Dermis microvascular lymphatic vessel endothelial cell (primary cell): ENCODE data around the gene RPS19BP1. TPM values are rescaled to one million over a fixed set of nuclear protein-coding genes. Genes with fewer than 3 reads are reported as not detected.

ENCODE experiments used
- DNase-seq, 2 donors: peaks; one replicate each; pipeline versions ENCODE4 v3.0.0 to v3.0.0-alpha.2; 2010; ENCODE audit warnings: low read depth in 2 of 2
- total RNA-seq: library from RNA; depleted of rRNA; stranded (reverse); fragments of >200 nt; gene quantifications from 2 replicates; pipeline ENCODE4 v1.2.1, GENCODE V29; 2014

RPS19BP1 gene
- total RNA-seq, 1 donor from 2014 or later = 41.6 TPM

DNA sequence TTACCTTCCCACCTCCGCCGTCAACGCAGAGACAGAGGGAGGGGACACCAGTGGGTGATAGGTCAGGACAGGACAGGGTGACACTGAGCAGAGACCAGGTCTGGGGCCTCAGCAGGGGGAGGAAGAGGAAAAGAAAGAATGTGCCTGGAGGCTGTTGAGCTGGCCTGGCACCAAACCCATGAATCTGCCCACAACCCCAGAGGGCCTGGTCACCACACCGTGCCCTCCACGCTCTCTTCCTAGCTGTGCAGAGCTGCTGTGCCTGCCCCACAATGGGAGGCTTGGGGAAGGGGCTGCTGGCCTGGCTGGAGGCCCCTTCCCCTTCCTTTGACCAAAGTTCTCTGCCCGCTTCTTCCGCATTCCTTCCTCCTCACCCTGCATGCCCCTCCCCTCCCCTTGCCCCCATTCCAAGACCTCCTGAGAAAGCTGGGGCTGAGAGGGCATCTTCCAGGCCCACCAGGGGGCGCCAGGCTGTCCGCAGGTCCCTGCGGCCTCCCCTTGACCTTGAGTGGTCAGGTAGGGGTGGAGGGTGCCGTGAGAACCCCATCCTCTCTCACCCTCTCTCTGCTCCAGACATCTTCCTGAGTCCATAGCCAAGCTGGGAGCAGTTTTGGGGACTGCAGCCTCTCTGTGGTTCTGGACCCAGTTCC is 27.0 kb upstream of the RPS19BP1 start:
- no peak for DNase-seq

DNA sequence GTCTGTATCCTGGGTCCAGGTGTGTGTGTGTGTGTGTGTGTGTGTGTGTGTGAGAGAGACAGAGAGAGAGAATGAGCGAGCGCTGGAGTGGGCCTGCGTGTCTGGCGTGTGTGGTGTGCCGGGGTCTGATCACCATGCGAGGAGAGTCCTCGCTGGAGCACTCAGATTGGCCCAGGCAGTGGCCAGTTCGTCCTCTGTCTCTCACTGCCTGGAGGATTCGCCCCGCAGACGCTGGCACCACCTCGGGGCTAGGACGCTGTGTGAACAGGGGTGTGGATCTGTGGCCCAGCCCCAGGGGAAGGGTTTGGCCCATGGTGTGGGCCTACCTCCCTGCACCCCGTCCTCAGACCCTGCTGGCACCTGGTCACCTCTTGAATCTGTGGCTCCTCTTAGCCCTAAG is 26.4 kb upstream of the RPS19BP1 start:
- DNase-seq = no peak

DNA sequence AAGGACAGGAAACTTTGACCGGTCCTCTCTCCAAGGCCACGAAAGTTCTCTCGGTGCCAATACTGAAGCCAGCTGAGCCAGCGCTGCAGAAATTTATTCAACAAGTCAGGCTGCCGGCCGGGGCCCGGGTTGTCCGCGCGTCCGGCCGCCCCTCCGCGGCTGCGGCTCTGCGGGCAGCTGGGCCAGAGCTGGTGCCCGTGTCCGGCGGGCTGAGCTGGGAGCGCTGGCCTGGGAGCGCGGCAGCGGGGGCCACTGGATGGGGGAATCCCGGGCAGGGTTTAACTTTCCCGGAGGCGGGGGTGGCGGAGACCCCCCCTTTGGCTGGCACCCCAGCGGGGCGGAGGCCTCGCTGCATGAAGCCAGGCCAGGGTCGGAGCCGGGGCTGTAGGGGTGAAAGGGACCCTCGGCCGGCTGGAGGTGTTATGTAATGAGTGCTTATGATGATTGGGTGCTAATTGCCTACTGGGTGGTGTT is 25.7 kb upstream of the RPS19BP1 start:
- no peak for DNase-seq

DNA sequence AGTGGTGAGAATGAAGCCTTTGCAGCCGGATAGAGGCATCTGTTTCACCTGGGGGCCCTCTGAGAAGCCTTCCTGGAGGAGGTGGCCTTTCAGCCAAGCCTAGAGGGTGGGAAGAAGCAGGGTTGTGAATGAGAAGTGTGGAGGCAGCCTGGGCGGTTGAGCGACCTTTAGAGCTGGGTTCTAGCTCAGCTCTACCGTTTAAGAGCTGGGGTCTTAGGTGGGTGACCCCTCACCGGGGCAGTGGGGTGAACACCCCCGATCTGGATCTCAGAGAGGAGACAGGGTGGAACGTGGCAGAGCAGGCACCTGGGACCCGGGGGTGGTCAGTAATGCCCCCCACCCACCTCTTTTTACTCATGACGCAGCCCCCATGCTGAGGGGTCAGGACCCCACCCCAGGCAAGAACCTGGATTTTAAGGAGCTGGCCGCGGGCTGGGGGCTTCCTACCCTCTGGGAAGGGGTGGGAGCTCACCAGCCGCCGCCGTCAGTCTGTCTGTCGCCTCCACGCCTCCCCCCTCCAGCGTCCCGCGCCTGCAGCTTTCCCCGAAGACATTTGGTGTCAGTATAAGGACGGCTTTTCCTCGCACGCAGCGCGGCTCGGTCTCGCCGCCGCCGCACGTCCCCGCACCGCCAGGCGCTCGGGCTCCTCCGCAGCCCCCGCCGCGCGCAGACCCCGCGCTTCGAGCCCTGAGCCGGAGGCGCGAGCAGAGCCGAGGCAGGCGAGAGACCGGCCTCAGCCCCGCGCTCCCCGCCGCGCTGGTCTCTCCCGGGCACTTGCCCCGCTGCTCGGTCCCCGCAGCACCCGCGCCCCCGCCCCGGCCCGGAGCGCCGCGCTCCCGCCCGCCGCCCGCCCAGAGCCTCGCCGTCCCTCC is 24.7 kb upstream of the RPS19BP1 start:
- no peak for DNase-seq

DNA sequence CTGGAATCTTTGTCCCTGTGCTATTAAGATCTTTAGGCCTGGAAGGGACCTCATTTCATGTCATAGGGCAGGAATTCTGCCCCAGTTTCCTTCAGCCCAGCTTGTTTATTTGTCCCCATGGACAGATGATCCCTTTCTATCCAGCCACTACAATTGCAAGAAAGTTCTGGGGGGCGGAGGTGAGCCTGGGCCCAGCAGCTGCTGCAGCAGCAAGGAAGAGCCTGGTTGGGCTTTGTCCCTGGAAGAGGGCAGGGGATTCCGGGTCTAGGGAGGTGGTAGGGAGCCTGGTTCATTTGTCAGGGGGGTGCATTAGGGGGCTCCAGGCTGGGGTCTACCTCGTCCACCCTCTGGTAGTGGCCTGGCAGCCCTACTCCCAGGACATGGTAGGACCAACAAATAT is 21.6 kb upstream of the RPS19BP1 start:
- DNase-seq = no peak

DNA sequence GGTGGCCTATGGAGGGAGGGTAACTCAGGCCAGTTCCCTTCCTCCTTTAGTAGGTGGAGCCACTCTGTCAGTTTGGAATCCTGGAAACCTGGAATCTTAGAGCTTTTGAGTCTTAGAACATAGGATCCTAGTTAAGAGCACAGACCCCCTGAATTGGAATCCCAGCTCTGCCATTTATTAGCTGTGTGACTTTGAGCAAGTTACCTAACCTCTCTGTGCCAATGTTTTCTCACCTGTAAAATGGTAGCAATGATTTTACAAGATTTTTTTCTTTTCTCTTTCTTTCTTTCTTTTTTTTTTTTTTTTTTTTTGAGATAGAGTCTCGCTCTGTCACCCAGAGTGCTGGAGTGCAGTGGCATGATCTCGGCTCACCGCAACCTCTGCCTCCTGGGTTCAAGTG is 20.9 kb upstream of the RPS19BP1 start:
- no peak for DNase-seq

DNA sequence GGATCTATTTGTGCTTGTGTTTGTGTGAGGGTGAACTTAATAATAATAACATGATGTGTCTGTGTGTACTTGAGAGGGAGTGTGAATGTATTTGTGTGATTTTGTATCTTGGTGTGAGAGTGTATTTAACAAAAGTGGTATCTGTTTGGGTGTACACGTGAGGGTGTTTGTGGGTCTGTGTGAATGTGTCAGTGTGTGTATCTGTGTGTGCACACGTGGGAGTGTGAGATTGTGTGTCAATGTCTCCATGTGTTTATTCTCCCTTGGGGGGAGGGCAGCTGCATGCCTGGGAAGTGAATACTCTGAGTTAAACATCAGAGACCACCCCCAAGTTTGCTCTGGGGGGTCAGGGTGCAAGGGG is 15.0 kb upstream of the RPS19BP1 start:
- no peak for DNase-seq

DNA sequence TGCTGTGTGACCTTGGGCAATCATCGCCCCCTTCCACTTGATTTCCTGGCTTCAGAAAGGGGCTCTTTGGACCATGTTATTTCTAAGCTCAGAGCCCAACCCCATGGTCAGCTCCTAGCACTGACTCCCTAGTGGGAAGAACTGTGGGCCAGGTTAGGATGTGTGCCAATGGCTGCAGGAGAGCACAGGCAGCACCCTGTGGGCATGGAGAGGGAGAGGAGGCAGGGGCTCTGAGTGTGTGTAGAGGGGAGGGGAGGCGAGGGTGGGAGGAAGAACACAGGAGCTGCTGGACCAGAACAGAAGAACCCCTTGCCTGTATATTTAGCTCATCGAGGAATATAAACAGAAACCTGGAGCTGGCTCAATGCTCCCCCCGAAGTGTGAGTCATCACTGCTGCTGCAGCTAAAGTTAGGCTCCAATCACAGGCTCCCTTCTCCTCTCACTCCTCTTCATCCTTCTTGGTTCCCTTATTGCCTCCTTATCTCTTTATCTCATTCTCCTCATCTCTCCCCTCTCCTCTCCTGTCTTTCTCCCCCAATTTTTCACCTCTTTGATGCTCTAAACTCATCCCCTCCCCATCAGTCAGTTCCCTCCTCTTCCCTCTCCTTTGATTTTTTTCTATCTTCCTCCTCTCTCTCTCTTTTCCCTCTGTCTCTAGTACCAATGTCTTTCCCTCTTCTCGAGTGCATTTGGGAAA is 14.5 kb upstream of the RPS19BP1 start:
- DNase-seq = no peak

DNA sequence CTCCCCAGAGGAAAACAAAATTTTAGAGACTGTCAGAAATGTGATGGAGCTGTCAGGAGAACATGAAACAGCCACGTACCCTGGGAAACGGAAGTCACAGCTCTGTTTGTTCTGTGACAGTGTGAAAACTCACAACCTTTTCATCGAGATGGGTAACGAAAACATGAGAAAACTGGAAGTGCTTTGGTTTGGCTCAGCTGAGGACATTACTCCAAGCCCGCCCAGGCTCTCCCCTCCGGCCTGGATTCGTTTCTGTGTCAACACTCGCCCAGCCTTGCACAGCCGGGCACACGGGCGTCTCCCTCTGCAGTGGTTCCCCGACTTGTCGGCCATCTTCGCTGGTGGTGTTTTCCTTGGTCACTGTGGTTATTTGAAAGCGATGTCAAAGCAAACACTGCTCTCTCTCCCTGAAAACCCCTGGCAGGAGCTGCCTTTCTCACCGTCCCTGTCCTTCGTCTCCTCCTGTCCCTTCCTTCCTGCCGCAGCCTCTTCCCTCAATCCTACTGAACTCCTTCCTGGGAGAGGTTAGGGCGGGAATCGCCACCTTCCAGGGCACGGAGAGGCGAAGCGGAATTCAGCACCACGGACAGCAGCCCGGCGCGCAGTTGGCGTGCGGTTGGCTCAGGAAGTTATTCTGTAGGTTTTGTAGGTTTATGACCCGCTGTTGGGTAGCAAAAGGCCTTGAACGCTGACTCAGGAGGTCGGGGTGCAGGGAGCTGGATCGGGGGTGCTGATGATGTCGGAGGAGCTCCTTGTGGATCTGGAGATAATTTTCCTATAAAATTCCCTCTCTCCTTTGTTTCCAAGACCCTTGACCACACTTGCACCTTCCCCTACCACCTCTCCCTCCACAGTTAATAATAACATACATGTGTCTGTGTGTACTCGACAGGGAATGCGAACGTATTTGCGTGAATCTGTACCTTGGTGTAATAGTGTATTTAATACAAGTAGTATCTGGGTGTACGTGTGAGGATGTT is 13.1 kb upstream of the RPS19BP1 start:
- peak in 1 of 2 donors; percentile 46 for DNase-seq

DNA sequence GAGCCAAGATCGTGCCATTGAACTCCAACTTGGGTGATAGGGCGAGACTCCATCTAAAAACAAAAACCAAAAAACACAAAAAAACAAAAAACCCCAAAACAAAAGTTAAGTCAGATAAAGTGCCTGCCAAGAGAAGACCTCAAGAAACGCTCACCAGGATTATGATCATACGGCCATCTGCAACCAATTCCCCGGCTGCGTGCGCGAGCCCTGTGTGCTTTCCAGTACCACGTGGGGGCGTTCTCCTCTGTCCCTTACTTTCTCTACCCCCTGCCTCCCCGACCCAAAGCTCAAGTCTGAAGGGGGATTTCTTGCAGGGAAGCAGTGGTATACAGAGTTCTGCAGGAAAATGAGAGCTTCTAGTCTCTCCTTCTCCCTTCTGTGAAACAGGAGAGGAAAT is 10.5 kb upstream of the RPS19BP1 start:
- no peak for DNase-seq

DNA sequence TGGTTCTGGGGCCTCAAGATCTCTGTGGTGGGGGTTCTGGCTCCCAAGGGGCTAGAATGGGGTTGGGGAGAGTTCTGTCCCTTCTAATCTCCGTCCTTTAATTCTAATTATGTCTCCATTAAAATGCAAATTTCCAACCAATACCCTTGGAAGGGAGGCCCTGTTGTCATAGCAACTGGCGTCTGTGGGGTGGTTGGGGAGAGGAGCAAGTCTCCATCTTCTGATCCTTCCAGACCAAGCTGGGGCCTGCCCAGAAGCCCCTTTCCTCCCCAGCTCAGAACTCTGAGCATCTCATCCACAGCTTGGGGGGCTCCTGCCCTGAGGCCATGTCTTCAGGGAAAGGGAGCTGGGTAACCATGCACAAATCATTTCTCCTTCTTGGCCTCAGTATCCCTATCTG is 5.4 kb upstream of the RPS19BP1 start:
- DNase-seq = no peak

DNA sequence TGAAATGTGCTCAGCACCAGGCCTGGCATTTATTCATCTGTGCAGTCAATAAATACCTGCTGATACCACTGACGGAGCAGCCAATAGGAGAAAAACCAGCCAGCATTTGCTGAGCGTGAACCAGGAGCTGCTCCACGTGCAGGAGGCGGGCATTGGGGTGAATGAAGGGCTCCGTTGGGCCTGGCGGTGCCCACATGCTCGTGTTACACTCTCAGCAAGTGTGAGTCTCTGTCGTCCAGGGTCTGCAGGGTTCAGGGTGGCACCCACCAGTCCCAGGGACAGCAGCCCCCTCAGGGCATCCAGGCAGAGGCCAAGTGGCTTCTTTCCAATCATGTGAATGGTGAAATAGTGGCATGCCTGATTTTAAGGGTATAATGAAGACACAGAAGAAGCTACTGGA is 4.2 kb upstream of the RPS19BP1 start:
- no peak for DNase-seq

DNA sequence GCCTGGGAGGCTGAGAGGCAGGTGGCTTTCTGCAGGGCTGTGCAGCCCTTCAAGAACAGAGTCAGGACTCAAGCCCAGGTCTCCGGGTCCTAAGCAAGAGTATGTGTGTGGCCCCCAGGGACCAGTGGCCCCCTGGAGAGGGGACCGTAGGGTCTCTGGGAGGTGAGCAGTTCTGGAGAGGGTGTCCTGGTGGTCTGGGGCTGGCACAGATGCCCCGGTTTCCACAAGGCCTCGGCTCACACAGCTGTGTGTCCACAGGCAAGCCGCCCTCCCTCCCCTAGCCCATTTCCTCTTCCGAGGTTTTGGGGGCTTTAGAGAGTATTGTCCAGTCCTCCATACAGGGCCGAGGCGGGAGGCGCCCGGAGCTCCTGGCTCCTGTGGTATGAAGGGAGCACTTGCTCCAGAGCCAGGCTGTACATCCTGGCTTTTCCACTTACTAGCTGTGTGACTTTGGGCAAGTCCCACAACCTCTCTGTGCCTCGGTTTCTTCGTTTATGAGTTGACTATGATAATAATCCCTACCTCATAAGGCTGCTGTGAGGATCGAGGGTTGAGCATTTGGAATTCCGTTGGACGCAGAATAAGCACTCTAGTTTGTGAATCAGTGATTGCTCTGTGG is 3.4 kb upstream of the RPS19BP1 start:
- no peak for DNase-seq

DNA sequence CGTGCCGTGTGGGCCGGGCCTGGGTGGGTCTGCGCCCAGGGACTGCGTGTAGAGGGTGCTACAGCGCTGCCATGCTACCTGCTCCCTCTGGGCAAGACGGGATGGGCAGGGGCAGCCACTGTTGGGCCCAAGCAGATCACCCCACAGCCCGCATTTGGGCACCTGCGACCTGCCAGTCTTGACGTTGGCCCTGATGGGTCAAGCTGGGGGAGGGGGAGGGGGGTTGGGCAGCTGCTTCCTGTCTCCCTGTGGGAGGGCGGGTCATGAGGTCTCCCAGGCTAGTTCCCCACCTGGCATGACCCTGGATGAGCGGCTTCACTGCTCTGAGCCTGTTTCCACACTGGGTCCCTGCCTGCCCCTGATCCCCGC is 2.8 kb upstream of the RPS19BP1 start:
- no peak for DNase-seq

DNA sequence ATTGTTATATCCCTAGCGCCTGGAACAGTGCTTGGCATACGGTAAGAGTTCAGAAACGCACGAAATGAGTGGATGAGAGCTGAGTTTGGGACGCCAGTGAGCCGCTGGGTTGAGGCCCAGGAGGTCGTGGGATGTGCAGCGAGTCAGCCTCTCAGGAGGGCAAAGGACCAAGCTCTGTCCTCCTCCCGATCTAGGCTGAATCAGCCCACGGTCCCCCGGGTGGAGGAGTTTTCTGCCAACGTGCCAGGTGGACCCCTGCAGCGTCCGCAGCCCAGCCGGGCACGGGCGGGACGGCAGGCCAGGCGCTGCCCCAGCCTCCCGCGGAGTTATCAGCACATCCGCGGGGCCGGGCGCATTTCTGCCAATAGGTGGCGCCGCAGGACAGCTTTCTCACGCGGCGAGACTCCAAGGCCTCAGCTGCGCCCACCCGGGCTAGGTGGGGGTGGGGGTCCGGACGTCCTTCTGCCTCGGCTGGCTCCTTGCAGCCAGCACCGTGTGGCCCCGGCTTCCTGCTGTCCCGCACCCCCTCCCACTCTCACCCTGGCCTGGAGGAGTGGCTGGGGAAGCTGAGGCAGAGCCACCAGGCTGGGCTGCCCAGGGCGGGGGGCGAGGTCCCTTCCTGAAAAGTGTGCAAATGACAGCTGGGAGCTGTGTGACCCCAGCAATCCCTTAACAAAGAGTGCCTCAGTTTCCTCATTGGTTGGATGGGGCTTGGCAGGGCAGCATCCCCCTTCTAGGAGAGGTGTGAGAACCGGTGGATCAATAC is 2.2 kb upstream of the RPS19BP1 start:
- peak in 1 of 2 donors; percentile 71 for DNase-seq

DNA sequence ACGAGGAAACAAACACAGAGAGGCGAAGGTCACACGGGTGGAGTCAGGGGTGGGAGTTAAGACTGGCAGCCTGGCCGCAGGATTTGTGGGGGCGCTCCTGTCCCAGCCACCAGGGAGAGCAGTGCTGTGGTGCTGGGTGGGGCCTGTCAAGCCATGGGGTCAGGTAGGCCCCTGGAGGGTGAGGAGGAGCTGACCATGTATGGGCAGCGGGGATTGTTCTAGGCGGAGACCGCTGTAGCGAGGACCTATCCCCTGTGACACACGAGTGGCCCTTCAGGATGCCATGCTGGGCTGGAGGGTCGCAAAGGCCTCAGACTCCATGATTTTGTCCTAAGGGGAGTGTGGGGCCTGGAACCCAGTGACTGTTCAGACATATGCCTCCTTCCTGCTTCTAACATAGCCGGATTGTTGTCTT is 1.6 kb upstream of the RPS19BP1 start:
- DNase-seq = no peak

DNA sequence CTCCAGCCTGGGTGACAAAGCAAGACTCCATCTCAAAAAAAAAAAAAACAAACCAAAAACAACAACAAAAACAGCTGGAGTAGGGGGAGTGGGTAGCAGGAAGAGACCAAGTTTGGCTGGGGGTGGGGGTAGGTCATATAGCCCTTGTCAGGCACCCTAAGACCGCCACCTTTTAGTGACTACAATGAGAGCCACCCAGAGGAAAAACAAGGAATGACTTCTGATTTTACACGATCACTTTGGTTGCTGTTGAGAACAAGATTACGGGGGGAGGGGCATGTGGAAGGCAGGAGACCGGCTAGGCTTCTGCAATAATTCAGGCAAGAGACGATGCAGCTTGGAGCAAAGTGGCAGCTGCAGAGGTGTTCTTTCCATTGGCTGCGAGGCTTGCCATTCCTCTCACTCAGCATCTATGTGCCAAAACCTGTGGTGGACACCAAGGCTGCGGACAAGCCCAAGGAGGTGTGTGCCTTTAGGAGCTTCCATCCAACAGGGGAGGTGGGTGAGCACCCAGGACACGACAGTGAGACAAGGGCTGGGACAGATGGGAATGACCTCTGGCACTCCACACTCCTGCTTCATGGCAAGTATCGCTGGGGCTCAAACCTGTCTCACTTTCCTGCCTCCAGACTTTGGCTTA is 1.7 kb downstream of the RPS19BP1 start:
- no peak for DNase-seq

DNA sequence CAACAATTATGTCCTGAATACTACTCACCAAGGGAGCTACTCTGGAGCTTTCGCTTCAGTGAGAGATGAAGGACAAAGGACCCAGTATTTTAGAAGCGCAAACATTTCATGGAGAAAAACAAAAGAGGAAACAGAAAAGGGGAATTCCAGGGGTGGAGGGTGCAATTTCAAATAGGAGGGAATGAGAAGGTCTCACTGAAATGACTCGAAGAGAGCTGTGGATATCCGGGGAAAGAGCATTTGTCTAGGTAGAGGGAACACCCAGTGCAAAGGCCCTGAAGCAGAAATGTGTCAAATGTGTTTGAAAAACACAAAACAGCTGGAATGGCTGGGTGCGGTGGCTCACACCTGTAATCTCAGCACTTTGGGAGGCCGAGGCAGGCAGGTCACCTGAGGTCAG is 2.4 kb downstream of the RPS19BP1 start:
- DNase-seq = no peak

DNA sequence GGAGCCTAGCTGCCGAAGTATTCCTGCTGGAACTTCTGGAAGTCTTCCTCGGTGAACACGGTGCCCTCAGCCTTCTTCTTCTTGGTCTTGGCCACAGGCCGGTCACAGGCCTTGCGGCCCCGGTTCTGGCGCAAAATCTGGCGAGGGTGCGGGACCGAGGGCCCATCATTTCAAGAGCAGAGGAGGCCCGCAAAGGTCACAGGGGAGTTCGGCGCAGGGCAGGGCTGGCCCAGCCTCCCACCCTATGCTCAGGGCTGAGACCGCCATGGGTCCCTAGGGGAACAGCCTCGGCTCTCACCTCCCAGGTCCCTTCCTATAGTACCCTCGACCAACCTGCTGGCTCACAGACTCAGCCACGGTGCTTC is 3.1 kb downstream of the RPS19BP1 start:
- DNase-seq = no peak
